Thoracic aorta (tissue), 2 donors: ENCODE results near the gene NBEAL2. TPM values are rescaled to one million over a fixed set of nuclear protein-coding genes. Genes with fewer than 3 reads are reported as not detected.

Source experiments
- ATAC-seq: fragments of 150-250 bp; one replicate; pipeline ENCODE4 v1.8.0; 2017; ENCODE audit warnings: low read depth; ENCODE audit not compliant: insufficient number of reproducible peaks, low FRiP score
- DNase-seq: peaks from one replicate; pipeline ENCODE4 v3.0.0-alpha.2; 2020; ENCODE audit warnings: low spot score
- H3K27ac ChIP-seq, 2 donors: fragments of 200-600 bp; sonication (generic); 1 replicate in 1 of 2; 2 replicates in 1 of 2; pipeline ENCODE4 v1.5.1; 2016; ENCODE audit warnings: mild to moderate bottlenecking in 2 of 2, moderate library complexity in 2 of 2
- H3K27me3 ChIP-seq: fragments of 200-600 bp; sonication (generic); replicated peaks from 2 replicates; pipeline ENCODE4 v1.6.0; 2016; ENCODE audit warnings: mild to moderate bottlenecking; ENCODE audit not compliant: insufficient read depth
- H3K36me3 ChIP-seq: fragments of 200-600 bp; sonication (generic); one replicate; pipeline ENCODE4 v1.5.1; 2016
- H3K4me1 ChIP-seq, 2 donors: fragments of 200-600 bp; sonication (generic); 1 replicate in 1 of 2; 2 replicates in 1 of 2; pipeline versions ENCODE4 v1.5.1 to v1.6.0; 2016; ENCODE audit warnings: low read depth in 2 of 2, mild to moderate bottlenecking in 1 of 2; ENCODE audit not compliant: control insufficient read depth in 1 of 2
- H3K4me3 ChIP-seq: fragments of 200-600 bp; sonication (generic); 2 replicates; pipeline ENCODE4 v1.5.1; 2016; ENCODE audit warnings: mild to moderate bottlenecking
- H3K9me3 ChIP-seq: fragments of 200-600 bp; sonication (generic); 2 replicates; pipeline ENCODE4 v1.5.1; 2016
- total RNA-seq, 2 donors: library from RNA; depleted of rRNA; stranded (reverse); fragments of >200 nt; gene quantifications; one replicate each; pipeline versions ENCODE4 v1.1.0 to v1.2.3, GENCODE V29; 2016
- TF ChIP-seq, protein P1 (sequence below): fragments of 200-600 bp; sonication (generic); IDR thresholded peaks from one replicate; pipeline ENCODE4 v1.5.1; 2019; ENCODE audit warnings: antibody characterized with exemption

NBEAL2 gene
- total RNA-seq, 2 donors from 2014 or later = 39.7 to 48.7 TPM

DNA sequence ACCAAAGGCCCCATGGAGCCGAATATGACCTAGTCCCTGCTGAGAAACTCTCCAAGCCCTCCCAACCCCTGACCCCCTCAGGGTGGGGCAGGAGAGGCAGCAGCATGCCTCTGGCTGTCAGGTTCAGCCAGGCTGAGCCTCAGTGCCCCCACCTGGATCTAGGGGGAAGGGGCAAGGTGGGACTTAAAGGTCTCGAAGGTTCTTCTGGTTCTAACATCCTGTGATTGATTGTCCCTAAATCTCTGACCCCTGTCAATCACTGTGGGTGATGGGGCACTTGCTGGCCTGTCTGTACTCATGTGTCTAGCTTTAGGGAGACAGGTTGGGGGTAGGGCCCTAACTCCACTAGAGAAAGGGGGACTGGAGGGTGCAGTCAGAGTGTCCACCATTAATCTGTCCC lies 13.8 kb downstream of the NBEAL2 start:
- TF ChIP-seq, protein P1, sequence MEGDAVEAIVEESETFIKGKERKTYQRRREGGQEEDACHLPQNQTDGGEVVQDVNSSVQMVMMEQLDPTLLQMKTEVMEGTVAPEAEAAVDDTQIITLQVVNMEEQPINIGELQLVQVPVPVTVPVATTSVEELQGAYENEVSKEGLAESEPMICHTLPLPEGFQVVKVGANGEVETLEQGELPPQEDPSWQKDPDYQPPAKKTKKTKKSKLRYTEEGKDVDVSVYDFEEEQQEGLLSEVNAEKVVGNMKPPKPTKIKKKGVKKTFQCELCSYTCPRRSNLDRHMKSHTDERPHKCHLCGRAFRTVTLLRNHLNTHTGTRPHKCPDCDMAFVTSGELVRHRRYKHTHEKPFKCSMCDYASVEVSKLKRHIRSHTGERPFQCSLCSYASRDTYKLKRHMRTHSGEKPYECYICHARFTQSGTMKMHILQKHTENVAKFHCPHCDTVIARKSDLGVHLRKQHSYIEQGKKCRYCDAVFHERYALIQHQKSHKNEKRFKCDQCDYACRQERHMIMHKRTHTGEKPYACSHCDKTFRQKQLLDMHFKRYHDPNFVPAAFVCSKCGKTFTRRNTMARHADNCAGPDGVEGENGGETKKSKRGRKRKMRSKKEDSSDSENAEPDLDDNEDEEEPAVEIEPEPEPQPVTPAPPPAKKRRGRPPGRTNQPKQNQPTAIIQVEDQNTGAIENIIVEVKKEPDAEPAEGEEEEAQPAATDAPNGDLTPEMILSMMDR = no peak
- Histone ChIP-seq H3K27ac (no peak overlapping the region), H3K4me3 (no peak overlapping the region), H3K4me1 (peaks cover 0 to 3% of the 10 kb centered on the region in 2 donors), H3K36me3 (peaks cover 6% of the 10 kb centered on the region), H3K27me3 (no peaks in the 10 kb centered on the region), H3K9me3 (no peaks in the 10 kb centered on the region)
- DNase-seq (no peak), ATAC-seq (no peak)

DNA sequence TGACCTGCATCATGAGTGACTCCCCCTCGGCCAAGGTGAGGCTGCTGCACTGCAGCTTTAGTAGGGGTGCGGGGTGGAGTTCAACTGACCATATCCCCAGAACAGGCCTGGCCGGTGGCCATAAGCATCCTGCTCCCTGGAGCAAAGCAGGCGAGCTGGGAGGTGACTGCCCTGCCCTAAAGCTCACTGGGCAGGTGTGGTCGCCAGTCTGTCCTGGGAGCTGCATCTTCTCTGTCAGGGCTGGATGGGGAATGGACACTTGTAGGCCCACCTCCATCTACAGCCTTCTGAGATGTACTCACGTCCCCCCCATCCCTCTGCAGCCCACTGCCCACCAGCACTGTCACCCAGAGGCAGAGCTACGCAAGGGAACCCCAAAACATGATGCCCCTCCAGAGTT lies 14.5 kb downstream of the NBEAL2 start:
- Histone ChIP-seq H3K27ac (no peak overlapping the region), H3K9me3 (no peaks in the 10 kb centered on the region), H3K36me3 (peaks cover 6% of the 10 kb centered on the region), H3K4me3 (no peak overlapping the region), H3K27me3 (no peaks in the 10 kb centered on the region), H3K4me1 (peaks cover 0 to 3% of the 10 kb centered on the region in 2 donors)
- TF ChIP-seq, protein P1 = no peak
- ATAC-seq (no peak), DNase-seq (no peak)

DNA sequence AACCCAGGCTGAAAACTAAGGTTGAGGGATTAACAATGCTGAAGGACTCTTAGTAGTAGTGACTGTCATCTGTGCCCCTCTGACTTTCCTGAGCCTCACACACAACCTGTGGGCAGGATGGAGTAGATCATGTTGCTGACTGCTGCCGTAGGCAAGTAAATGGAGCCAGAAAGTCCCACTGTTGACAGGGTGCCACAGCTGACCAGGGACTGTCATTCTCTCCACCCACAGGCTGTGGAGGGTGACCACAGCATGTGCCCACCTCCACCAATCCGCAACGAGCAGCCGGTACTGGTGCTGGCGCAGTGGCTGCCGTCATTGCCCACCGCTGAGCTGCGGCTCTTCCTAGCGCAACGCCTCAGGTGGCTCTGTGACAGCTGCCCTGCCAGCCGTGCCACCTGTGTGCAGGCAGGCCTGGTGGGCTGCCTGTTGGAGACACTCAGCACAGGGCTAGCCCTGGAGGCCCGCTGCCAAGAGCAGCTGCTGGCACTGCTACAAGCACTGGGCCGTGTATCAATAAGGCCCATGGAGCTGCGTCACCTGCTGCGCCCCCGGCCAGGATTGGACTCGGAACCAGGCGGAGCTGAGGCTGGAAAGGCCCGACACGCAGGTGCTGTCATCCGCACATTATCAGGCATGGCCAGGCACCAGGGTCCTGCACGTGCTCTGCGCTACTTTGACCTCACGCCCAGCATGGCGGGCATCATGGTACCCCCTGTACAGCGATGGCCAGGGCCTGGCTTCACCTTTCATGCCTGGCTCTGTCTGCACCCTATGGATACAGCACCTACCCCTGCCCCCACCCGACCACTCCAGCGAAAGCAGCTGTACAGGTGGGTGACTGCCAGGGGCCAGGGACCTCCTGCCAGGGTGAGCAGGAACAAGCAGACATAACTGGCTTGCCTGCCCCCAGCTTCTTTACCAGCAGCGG lies 15.6 kb downstream of the NBEAL2 start:
- Histone ChIP-seq H3K36me3 (peaks cover 6% of the 10 kb centered on the region), H3K27me3 (no peaks in the 10 kb centered on the region), H3K9me3 (no peaks in the 10 kb centered on the region), H3K27ac (no peak overlapping the region), H3K4me3 (no peak overlapping the region), H3K4me1 (peaks cover 0 to 3% of the 10 kb centered on the region in 2 donors)
- ATAC-seq (no peak), DNase-seq (no peak)
- TF ChIP-seq, protein P1 = no peak

DNA sequence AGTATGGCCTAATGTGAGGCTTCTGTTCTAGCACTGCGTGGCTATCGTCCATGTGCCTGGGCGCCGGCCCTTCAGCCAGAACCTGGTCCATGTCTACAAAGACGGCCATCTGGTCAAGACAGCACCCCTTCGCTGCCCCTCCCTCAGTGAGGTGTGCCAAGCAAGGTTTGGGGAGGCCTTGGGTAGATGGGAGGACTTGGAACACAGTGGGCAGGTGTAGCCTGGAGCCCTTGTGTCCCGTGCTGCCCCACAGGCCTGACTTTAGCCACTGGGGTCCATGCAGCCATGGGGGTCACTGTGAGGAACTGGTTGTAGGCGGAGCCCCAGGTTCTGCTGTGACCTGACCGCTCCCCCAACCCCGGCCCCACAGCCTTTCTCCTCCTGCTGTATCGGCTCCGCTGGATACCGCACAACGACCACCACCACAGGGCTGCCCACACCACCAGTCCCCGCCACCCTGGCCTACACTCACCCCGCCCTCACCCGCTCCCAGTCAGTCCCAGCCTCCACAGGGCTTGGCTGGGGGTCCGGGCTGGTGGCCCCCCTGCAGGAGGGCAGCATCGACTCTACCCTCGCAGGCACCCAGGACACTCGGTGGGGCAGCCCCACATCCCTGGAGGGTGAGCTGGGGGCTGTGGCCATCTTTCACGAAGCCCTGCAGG lies 16.6 kb downstream of the NBEAL2 start:
- ATAC-seq (no peak), DNase-seq (no peak)
- TF ChIP-seq, protein P1 = no peak
- Histone ChIP-seq H3K27ac (no peak overlapping the region), H3K36me3 (peaks cover 12% of the 10 kb centered on the region), H3K27me3 (no peaks in the 10 kb centered on the region), H3K9me3 (no peaks in the 10 kb centered on the region), H3K4me1 (no peaks in the 10 kb centered on the region), H3K4me3 (no peak overlapping the region)

DNA sequence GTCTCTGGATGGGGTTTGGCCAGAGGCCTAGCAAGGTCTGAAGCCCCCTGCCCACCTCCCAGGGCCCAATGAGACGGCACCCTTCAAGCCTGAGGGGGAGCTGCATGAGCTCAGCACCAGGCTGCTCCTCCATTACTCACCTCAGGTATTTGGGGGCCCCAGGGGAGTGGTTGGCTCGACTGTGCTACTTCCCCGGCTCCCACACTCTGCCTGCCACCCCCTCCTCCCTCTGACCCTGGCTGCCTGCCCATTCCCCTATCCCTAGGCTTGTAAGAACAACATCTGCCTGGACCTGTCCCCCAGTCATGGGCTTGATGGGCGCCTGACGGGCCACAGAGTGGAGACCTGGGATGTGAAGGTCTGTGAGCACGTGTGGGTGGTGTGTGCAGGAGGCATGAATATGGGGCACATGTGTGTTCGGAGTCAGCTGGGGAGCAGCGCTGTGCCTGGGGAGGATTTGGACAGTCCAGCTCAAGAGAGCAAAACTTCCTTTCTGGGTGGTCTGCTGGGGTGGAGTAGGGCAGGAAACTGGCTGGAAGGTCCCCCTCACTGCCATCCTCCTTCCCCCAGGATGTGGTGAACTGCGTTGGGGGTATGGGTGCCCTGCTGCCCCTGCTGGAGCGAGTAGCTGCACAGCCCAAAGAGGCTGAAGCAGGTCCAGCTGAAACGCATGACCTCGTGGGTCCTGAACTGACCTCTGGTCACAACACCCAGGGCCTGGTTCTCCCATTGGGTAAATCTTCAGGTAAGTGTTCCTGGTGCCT lies 17.4 kb downstream of the NBEAL2 start:
- Histone ChIP-seq H3K27ac (no peak overlapping the region), H3K9me3 (no peaks in the 10 kb centered on the region), H3K4me3 (no peak overlapping the region), H3K36me3 (peaks cover 15% of the 10 kb centered on the region), H3K4me1 (no peaks in the 10 kb centered on the region), H3K27me3 (no peaks in the 10 kb centered on the region)
- DNase-seq (no peak), ATAC-seq (no peak)
- TF ChIP-seq, protein P1 = no peak
